Measurements from ENCODE around the gene SVOPL.
"Not testable (repeated sequence)": the region's sequence is repeated elsewhere in the genome, so short reads cannot be mapped to it uniquely, and the experiment has no call there.

DNA sequence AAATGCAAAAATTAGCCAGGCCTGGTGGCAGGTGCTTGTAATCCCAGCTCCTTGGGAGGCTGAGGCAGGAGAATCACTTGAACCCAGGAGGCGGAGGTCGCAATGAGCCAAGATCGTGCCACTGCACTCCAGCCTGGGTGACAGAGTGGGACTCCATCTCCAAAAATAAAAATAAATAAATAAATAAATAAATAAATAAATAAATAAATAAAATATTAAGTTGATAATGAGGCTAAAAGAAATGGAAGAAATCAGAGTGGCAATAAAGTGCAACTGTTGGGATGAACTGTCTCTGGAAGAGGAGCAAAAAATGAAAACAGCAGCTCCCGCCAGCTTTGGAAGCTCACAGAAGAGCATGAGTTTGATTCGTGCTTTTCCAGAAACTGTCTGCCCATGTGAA, 30.6 kb upstream of the SVOPL start:
- TF ChIP-seq, protein P1, sequence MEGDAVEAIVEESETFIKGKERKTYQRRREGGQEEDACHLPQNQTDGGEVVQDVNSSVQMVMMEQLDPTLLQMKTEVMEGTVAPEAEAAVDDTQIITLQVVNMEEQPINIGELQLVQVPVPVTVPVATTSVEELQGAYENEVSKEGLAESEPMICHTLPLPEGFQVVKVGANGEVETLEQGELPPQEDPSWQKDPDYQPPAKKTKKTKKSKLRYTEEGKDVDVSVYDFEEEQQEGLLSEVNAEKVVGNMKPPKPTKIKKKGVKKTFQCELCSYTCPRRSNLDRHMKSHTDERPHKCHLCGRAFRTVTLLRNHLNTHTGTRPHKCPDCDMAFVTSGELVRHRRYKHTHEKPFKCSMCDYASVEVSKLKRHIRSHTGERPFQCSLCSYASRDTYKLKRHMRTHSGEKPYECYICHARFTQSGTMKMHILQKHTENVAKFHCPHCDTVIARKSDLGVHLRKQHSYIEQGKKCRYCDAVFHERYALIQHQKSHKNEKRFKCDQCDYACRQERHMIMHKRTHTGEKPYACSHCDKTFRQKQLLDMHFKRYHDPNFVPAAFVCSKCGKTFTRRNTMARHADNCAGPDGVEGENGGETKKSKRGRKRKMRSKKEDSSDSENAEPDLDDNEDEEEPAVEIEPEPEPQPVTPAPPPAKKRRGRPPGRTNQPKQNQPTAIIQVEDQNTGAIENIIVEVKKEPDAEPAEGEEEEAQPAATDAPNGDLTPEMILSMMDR (IDR thresholded peaks at IDR 0.05): not testable (repeated sequence)
- TF ChIP-seq POLR2AphosphoS5, POLR2A (IDR thresholded peaks at IDR 0.05): not testable (repeated sequence)

Measured in breast epithelium (tissue), 3 donors.